Measurements from ENCODE around the gene IRGQ.

- no peak for TF ChIP-seq CTCF (IDR thresholded peaks at IDR 0.05)
- TF ChIP-seq, protein P1, sequence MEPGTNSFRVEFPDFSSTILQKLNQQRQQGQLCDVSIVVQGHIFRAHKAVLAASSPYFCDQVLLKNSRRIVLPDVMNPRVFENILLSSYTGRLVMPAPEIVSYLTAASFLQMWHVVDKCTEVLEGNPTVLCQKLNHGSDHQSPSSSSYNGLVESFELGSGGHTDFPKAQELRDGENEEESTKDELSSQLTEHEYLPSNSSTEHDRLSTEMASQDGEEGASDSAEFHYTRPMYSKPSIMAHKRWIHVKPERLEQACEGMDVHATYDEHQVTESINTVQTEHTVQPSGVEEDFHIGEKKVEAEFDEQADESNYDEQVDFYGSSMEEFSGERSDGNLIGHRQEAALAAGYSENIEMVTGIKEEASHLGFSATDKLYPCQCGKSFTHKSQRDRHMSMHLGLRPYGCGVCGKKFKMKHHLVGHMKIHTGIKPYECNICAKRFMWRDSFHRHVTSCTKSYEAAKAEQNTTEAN (CRISPR knock-in tag; IDR thresholded peaks at IDR 0.05), result no peak
- TF ChIP-seq ELF4 (CRISPR knock-in tag; IDR thresholded peaks at IDR 0.05; ENCODE audit: low read depth), result no peak
- no peak for TF ChIP-seq GABPB1 (CRISPR knock-in tag; IDR thresholded peaks at IDR 0.05)
- TF ChIP-seq, protein P2, sequence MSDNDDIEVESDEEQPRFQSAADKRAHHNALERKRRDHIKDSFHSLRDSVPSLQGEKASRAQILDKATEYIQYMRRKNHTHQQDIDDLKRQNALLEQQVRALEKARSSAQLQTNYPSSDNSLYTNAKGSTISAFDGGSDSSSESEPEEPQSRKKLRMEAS (CRISPR knock-in tag; IDR thresholded peaks at IDR 0.05), result no peak
- no peak for TF ChIP-seq AFF4 (CRISPR knock-in tag; IDR thresholded peaks at IDR 0.05; ENCODE audit: borderline replicate concordance)
Observed at GRCh38 chr19:43638995-43639518, 43.1 kb upstream of the IRGQ start.

Data from WTC11 (cell line).